Right hindlimb (tissue), 1 donor: ENCODE results near the gene VAX1.
"Not testable (repeated sequence)": the region's sequence is repeated elsewhere in the genome, so short reads cannot be mapped to it uniquely, and the experiment has no call there.

Source experiments
- DNase-seq: peaks from one replicate; pipeline ENCODE4 v3.0.0-alpha.2; 2018

The VAX1 gene

DNA sequence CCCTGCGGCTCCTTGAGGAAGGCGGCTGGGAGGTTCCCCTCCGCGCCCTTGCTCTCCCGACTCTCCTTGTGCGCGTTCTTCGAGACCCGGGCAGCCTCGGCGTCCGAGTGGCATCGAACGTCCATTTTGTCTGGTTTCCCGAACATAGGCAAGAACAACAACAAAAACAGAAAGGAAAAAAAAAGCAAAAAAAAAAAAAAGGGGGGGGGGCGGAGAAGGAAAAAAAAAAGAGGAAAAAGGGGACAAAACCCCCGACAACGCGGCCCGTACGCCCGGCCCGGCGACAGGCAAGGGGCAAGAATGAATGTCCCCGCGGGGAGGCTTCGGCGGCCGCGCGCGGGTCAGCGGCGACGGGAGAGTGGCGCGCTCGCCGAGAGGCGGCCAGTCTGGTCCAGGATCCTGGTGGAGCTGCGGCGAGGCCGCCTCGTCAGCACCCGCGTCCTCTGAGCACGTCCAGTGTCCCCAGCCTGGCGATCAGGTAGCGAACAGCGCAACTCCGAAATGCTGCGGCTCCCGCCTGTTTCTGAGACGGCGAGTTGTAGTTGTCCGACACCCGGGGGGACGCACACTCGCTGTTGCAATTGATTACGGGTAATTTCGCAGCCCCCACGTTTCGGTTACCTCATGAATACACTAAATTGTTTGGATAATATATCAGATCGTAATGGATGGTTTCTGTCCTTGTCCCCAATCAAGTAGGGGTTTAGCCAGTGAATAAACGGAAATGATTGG lies at the start of gene VAX1:
Gene VAX1, minus strand, starts transcription at position 360 of the 732 bp plus-strand sequence. Its CDS starts 214 bp downstream, at position 146.
- no peak for DNase-seq

GRCh38 chr10:117186832-117187615 lies 49.0 kb upstream of the VAX1 start:
- DNase-seq = no peak

DNA sequence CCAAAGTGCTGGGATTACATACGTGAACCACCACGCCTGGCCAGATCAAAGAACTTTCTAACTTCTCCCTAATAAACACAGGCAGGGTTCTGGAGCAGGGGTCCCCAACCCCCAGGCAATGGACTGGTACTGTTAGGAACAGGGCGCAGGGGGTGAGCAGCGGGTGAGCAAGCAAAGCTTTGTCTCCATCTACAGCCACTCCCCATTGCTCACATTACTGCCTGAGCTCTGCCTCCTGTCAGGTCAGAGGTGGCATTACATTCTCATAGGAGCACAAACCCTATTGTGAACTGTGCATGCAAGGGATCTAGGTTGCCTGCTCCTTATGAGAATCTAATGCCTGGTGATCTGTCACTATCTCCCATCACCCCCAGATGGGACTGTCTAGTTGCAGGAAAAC lies 47.7 kb upstream of the VAX1 start:
- DNase-seq = not testable (repeated sequence)

DNA sequence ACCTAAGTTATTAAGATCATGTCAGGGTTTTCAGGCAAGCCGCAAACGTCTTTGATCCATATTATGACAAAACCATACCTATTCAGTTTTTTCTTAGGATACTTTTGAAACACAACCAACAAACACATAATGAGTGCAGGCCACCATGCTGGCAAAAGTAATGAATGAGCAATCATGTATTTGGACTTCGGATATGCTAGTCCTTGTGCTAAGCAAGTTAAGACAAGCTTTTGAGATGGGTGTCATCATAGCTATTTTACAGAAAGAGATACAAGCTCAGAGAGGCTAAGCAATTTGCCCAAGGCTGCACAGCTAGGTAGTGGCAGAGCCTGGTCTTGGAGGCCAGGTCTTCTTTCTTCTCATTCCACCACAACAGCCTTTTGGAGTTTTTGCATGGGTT lies 46.8 kb upstream of the VAX1 start:
- DNase-seq = no peak

DNA sequence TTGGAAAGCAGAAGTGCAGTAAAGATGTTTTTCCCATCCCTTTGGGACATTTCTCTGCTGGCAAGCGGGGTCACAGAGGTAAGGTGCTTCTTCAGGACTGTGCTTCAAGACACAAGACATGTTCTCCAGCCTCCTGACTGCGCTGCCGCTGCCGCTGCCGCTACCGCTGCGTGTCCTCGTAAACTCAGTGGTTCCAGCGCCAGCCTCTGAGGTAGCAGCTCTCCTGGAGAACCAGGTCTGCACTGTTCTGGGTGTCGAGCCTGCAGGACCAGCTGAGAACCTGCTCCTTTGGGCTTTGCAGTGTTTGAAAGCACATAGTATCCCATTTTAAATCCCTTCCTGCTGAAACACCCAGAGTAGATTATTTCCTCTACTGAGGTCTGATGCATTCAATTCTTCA lies 46.2 kb upstream of the VAX1 start:
- DNase-seq = no peak

GRCh38 chr10:117178190-117178589 lies 40.1 kb upstream of the VAX1 start:
- no peak for DNase-seq

GRCh38 chr10:117175901-117176534 lies 37.9 kb upstream of the VAX1 start:
- DNase-seq = peak; percentile 74

DNA sequence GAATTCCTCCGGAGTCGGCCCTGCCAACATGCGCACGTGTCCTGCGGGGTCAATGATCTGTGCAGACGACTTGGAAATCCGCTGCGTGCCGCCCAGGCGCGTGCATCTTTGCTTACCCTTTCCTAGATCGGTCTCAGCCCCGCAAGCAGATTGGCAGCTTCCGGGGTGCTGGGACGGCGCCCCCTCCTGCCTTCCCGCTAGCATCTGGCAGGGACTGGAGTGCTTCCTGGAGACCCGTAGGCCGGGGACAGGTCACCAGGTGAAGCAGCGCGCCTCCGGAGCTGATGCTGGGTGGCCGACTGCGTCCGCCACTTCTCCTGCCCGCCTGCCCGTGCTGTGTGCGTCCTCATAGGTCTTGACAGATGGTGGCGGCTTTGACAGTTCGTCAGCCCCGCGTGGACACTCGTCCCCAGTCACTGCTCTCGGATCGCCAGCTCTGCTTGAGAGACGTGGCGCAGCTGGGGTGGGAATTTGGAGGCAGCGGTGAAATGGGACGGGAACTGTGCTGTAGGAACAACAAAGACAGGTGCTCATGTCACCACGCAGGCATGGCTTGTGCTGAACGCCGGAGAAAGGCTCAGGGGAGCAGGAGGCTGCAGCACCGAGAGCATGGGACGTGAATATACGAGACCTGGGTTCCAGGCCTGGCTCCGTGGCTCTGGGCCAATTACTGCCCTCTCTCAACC lies 37.3 kb upstream of the VAX1 start:
- peak; percentile 29 for DNase-seq

DNA sequence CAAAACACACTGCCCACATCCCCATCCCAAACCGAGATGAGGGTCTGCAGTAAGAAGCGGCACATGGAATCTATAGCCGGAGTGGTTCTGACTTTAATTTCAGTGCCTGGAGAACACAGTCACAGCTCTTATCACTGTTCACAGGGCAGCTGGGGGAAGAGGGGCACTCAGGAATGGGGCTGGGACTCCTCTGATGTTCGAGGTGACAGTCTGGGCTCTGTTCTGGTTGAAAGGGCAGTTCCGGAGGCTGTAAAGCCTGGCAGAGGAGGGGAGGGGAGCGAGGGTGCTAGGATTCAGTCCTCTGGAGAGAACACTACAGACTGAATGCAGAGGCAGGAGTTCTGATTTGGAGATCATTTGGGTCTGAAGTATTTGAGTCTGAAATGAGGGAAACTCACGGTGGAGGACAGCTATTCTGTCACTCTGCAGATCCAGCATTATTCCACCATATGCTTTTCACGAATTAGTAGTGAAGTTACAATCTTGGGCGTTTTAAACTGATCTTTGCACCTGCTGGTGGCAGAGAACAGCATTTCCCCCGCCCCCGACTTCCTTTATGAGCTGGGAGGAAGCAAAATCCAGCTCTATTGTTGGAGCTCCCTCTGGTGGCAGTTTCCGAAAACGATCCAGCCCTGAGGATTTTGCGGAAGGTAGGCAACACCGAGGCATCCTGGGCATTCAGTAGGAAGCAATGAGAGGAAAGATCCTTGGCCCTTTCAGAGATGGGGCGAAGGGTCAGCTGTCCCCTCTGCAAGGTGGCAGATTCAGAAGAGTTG lies 36.6 kb upstream of the VAX1 start:
- DNase-seq = peak; percentile 76

GRCh38 chr10:117170244-117170643 lies 32.2 kb upstream of the VAX1 start:
- DNase-seq = no peak

- no peak for DNase-seq
These were observed 31.4 kb upstream of the VAX1 start for GRCh38 chr10:117169480-117169879.

DNA sequence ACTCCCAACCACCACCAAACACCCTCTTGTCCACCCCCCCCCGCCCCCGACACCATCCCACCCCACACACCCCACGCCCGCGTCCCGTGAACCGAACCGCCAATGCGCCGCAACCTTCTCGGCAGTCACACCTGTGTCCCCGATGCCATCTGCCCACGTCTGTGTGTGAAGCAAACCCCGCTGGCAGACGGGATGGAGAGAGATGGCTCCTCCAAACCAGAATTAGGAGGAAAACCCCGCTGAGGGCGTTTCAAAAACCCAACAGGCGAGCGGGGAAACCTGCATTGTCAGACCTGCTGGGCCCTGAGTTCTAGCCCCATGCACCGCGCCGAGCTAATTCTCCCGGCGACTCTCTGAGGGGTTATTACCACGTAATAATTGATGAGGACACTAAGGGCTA lies 30.7 kb upstream of the VAX1 start:
- DNase-seq = no peak

DNA sequence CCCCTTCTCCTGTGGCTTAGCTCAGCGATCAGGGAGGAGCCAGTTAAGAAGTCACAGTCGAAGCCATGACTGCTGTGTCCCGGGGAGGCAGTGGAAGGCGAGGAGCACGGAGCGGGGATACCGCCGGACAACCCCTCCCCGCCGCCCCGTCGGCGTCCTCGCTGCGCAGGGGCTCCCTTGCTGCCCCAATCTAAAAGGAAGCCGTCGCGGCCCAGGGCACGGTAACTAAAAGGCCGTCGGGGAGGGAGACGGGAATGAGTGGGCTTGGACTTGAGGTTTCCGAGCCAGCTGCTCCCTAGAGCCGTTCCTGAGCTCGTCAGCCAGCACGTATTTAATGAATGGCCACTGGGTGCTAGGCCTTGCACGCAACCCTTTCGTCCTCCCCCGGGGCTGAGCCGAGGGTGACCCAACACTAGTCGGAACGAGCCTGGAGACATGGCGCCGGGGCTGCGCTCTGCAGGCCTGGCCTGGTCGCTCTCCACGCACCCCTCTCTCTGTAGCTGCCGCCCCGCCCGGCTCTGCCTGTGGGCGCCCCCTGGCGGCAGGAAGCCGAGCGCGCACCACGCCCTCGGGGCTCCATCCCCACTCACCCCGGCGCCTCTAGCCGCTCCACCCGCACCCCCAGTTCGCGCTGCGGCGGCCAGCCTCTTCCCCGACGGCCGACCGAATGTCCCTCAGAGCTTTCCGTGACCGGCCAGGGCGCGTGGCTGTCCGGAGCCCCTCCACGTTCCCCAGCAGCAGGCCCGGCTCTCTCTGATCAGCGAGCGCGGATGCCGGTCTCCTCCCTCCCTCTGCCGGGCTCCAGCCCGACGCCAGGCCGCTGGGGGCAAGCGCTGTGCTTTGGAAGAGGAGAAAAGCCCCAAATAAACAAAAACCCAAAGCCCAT lies 30.0 kb upstream of the VAX1 start:
- peak; percentile 52 for DNase-seq

GRCh38 chr10:117167346-117167788 lies 29.3 kb upstream of the VAX1 start:
- no peak for DNase-seq

- no peak for DNase-seq
These were observed 28.6 kb upstream of the VAX1 start for GRCh38 chr10:117166418-117167345.

- peak; percentile 46 for DNase-seq
These were observed 27.7 kb upstream of the VAX1 start for GRCh38 chr10:117165538-117166417.

- DNase-seq = peak; percentile 27
These were observed 26.8 kb upstream of the VAX1 start for GRCh38 chr10:117164592-117165537.
